ENCODE results near the gene RPS19. TPM values are rescaled to one million over a fixed set of nuclear protein-coding genes. Genes with fewer than 3 reads are reported as not detected.

The RPS19 gene
- total RNA-seq, 1 experiment from 2014 or later = 3,152 TPM

DNA sequence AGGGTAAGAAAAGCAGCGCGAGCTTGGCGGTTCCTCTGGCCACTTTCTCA is 15.2 kb upstream of the RPS19 start, which contains the start of gene DMRTC2:
DMRTC2 (plus strand) TSS at position 42 of the 50 bp plus-strand sequence. CDS start 2,387 bp downstream, outside the sequence.
- Mint-ChIP-seq H3K27me3 (ENCODE audit: low read depth) (peaks cover 49% of the 10 kb centered on the region), H3K9me3 (peaks cover 11% of the 10 kb centered on the region), H3K36me3 (no peaks in the 10 kb centered on the region), H3K27ac (no peak within 1 kb of the TSS), H3K4me1 (no peaks in the 10 kb centered on the region), H3K4me3 (no peak within 1 kb of the TSS)
- ATAC-seq = no peak
- ChIA-PET POLR2A (no interaction called here), CTCF (interaction anchor here (0.8 to 2.1 kb wide), 3 partner anchors 15 to 92 kb away, joined by 3 to 6 read pairs (median 3); no protein-coding TSS in a partner anchor)
- no peak for TF ChIP-seq MXD4 (CRISPR knock-in tag; IDR thresholded peaks at IDR 0.05; ENCODE audit: borderline replicate concordance)
- TF ChIP-seq NR1H2 (CRISPR knock-in tag; IDR thresholded peaks at IDR 0.05) = no peak
- TF ChIP-seq TEAD4 (CRISPR knock-in tag; IDR thresholded peaks at IDR 0.05) = no peak
- TF ChIP-seq RORB (CRISPR knock-in tag; IDR thresholded peaks at IDR 0.05) = no peak
- TF ChIP-seq, protein P1, sequence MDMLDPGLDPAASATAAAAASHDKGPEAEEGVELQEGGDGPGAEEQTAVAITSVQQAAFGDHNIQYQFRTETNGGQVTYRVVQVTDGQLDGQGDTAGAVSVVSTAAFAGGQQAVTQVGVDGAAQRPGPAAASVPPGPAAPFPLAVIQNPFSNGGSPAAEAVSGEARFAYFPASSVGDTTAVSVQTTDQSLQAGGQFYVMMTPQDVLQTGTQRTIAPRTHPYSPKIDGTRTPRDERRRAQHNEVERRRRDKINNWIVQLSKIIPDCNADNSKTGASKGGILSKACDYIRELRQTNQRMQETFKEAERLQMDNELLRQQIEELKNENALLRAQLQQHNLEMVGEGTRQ (CRISPR knock-in tag; IDR thresholded peaks at IDR 0.05) = no peak
- TF ChIP-seq, protein P2, sequence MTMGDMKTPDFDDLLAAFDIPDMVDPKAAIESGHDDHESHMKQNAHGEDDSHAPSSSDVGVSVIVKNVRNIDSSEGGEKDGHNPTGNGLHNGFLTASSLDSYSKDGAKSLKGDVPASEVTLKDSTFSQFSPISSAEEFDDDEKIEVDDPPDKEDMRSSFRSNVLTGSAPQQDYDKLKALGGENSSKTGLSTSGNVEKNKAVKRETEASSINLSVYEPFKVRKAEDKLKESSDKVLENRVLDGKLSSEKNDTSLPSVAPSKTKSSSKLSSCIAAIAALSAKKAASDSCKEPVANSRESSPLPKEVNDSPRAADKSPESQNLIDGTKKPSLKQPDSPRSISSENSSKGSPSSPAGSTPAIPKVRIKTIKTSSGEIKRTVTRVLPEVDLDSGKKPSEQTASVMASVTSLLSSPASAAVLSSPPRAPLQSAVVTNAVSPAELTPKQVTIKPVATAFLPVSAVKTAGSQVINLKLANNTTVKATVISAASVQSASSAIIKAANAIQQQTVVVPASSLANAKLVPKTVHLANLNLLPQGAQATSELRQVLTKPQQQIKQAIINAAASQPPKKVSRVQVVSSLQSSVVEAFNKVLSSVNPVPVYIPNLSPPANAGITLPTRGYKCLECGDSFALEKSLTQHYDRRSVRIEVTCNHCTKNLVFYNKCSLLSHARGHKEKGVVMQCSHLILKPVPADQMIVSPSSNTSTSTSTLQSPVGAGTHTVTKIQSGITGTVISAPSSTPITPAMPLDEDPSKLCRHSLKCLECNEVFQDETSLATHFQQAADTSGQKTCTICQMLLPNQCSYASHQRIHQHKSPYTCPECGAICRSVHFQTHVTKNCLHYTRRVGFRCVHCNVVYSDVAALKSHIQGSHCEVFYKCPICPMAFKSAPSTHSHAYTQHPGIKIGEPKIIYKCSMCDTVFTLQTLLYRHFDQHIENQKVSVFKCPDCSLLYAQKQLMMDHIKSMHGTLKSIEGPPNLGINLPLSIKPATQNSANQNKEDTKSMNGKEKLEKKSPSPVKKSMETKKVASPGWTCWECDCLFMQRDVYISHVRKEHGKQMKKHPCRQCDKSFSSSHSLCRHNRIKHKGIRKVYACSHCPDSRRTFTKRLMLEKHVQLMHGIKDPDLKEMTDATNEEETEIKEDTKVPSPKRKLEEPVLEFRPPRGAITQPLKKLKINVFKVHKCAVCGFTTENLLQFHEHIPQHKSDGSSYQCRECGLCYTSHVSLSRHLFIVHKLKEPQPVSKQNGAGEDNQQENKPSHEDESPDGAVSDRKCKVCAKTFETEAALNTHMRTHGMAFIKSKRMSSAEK (CRISPR knock-in tag; IDR thresholded peaks at IDR 0.05; ENCODE audit: borderline replicate concordance) = no peak
- no peak for TF ChIP-seq SP1 (CRISPR knock-in tag; conservative IDR thresholded peaks at IDR 0.05)
- no peak for TF ChIP-seq SMAD3 (CRISPR knock-in tag; IDR thresholded peaks at IDR 0.05; ENCODE audit: borderline replicate concordance)
- no peak for TF ChIP-seq ZNF423 (CRISPR knock-in tag; IDR thresholded peaks at IDR 0.05)
- TF ChIP-seq, protein P3, sequence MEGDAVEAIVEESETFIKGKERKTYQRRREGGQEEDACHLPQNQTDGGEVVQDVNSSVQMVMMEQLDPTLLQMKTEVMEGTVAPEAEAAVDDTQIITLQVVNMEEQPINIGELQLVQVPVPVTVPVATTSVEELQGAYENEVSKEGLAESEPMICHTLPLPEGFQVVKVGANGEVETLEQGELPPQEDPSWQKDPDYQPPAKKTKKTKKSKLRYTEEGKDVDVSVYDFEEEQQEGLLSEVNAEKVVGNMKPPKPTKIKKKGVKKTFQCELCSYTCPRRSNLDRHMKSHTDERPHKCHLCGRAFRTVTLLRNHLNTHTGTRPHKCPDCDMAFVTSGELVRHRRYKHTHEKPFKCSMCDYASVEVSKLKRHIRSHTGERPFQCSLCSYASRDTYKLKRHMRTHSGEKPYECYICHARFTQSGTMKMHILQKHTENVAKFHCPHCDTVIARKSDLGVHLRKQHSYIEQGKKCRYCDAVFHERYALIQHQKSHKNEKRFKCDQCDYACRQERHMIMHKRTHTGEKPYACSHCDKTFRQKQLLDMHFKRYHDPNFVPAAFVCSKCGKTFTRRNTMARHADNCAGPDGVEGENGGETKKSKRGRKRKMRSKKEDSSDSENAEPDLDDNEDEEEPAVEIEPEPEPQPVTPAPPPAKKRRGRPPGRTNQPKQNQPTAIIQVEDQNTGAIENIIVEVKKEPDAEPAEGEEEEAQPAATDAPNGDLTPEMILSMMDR (IDR thresholded peaks at IDR 0.05) = no peak
- no peak for TF ChIP-seq KAT7 (CRISPR knock-in tag; IDR thresholded peaks at IDR 0.05; ENCODE audit: borderline replicate concordance)
- TF ChIP-seq ELF4 (CRISPR knock-in tag; IDR thresholded peaks at IDR 0.05; ENCODE audit: low read depth) = no peak
- TF ChIP-seq ZNF671 (CRISPR knock-in tag; IDR thresholded peaks at IDR 0.05) = no peak
- TF ChIP-seq, protein P4, sequence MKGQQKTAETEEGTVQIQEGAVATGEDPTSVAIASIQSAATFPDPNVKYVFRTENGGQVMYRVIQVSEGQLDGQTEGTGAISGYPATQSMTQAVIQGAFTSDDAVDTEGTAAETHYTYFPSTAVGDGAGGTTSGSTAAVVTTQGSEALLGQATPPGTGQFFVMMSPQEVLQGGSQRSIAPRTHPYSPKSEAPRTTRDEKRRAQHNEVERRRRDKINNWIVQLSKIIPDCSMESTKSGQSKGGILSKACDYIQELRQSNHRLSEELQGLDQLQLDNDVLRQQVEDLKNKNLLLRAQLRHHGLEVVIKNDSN (CRISPR knock-in tag; IDR thresholded peaks at IDR 0.05) = no peak
- TF ChIP-seq TP53 (CRISPR knock-in tag; IDR thresholded peaks at IDR 0.05) = no peak
- no peak for TF ChIP-seq SMAD4 (CRISPR knock-in tag; IDR thresholded peaks at IDR 0.05)
- TF ChIP-seq, protein P5, sequence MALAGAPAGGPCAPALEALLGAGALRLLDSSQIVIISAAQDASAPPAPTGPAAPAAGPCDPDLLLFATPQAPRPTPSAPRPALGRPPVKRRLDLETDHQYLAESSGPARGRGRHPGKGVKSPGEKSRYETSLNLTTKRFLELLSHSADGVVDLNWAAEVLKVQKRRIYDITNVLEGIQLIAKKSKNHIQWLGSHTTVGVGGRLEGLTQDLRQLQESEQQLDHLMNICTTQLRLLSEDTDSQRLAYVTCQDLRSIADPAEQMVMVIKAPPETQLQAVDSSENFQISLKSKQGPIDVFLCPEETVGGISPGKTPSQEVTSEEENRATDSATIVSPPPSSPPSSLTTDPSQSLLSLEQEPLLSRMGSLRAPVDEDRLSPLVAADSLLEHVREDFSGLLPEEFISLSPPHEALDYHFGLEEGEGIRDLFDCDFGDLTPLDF (CRISPR knock-in tag; IDR thresholded peaks at IDR 0.05) = no peak
- TF ChIP-seq, protein P6, sequence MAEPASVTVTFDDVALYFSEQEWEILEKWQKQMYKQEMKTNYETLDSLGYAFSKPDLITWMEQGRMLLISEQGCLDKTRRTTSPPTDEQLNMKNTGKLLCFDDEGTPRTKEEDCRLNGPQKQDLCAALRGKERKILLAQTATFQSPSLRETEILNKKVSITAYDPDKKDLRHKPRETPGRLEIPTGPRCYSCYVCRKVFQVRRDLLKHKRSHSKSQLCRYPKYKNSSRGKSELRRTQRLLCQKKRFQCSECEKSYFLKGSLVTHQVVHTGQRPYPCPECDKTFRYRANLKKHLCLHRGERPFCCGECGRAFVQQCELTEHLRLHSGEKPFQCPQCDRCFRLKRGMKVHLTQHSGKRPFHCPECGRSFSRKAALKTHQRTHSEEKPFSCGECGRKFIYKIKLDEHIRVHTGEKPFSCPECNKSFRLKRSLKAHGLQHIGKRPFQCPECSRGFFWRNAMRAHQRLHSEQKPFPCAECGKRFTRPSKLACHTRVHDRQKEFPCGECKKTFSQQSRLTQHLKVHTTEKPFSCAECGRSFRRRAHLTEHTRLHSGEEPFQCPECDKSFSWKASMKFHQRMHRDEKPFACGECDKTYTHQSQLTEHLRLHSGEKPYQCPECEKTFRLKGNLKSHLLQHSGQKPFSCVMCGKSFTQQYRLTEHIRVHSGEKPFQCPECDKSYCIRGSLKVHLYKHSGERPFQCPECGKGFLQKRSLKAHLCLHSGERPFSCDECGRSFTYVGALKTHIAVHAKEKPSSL (CRISPR knock-in tag; conservative IDR thresholded peaks at IDR 0.05) = no peak
- TF ChIP-seq ZNF416 (CRISPR knock-in tag; IDR thresholded peaks at IDR 0.05) = no peak
- no peak for DNase-seq (ENCODE audit: low spot score)
